PFSK-1 (cell line): ENCODE results near the gene PTPRN2.

Experiments used
- FOXP2 ChIP-seq: optimal IDR thresholded peaks from 2 replicates; pipeline ENCODE3; 2011; ENCODE audit warnings: borderline replicate concordance, control low read depth, inconsistent platforms; ENCODE audit not compliant: insufficient read depth; ENCODE audit errors: extremely low read length, extremely low read depth
- POLR2AphosphoS5 ChIP-seq: IDR thresholded peaks from 2 replicates; pipeline ENCODE4 v1.6.1; 2012; ENCODE audit warnings: low read depth, mild to moderate bottlenecking, control low read depth, low read length, moderate library complexity
- SIN3A ChIP-seq: IDR thresholded peaks from 2 replicates; pipeline ENCODE4 v1.6.1; 2012; ENCODE audit warnings: mild to moderate bottlenecking, low read length, moderate library complexity, borderline replicate concordance; ENCODE audit not compliant: insufficient read depth
- TAF1 ChIP-seq: IDR thresholded peaks from 2 replicates; pipeline ENCODE4 v1.6.1; 2012; ENCODE audit warnings: low read length, control low read depth, borderline replicate concordance; ENCODE audit not compliant: insufficient read depth
- TF ChIP-seq, protein P1 (sequence below), 2 experiments: IDR thresholded peaks; 2 replicates each; pipeline versions ENCODE4 v1.6.1 to v1.8.0; 2011 to 2012; ENCODE audit warnings: low read depth in 2 of 2, low read length in 2 of 2, control low read depth in 1 of 2, inconsistent platforms in 1 of 2, mild to moderate bottlenecking in 1 of 2, moderate library complexity in 1 of 2; ENCODE audit not compliant: insufficient read depth in 1 of 2

Gene PTPRN2

DNA sequence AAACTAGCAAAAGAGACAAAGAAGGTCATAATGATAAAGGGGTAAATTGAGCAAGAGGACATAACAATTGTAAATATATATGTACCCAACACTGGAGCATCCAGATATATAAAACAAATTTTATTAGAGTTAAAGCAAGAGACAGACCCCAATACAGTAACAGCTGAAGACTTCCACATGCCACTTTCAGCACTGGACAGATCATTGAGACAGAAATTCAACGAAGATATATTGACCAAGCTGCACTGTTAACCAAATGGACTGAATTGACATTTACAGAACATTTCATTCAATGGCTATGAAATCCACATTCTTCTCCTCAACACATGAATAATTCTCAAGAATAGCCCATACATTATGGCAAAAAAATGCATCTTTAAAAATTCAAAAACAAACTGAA, 378.2 kb downstream of the PTPRN2 start:
- TF ChIP-seq FOXP2: no peak
- TF ChIP-seq, protein P1, sequence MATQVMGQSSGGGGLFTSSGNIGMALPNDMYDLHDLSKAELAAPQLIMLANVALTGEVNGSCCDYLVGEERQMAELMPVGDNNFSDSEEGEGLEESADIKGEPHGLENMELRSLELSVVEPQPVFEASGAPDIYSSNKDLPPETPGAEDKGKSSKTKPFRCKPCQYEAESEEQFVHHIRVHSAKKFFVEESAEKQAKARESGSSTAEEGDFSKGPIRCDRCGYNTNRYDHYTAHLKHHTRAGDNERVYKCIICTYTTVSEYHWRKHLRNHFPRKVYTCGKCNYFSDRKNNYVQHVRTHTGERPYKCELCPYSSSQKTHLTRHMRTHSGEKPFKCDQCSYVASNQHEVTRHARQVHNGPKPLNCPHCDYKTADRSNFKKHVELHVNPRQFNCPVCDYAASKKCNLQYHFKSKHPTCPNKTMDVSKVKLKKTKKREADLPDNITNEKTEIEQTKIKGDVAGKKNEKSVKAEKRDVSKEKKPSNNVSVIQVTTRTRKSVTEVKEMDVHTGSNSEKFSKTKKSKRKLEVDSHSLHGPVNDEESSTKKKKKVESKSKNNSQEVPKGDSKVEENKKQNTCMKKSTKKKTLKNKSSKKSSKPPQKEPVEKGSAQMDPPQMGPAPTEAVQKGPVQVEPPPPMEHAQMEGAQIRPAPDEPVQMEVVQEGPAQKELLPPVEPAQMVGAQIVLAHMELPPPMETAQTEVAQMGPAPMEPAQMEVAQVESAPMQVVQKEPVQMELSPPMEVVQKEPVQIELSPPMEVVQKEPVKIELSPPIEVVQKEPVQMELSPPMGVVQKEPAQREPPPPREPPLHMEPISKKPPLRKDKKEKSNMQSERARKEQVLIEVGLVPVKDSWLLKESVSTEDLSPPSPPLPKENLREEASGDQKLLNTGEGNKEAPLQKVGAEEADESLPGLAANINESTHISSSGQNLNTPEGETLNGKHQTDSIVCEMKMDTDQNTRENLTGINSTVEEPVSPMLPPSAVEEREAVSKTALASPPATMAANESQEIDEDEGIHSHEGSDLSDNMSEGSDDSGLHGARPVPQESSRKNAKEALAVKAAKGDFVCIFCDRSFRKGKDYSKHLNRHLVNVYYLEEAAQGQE (IDR thresholded peaks at IDR 0.05; ENCODE audit: insufficient read depth in 1 of 2, low read depth in 2 of 2, low read length in 2 of 2): peak; percentile 60 to 86; a peak in 3 of 4 replicates

DNA sequence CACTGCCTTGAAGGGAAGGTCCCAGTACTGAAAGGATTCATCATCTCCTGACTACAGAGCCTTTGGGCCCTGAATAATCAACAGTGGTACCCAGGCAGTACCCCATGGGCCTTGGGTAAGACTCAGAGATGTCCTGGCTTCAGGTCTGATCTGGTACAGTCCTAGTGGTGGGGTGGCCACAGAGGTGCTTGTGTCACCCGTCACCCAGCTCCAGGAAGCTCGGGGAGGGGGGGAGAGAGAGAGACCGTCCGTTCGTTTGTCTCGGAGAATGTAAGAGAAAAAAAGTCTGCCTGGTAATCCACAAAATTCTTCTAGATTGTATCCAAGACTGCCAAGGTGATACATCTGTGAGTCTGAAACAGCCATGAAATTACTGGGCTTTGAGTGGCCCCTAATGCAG, 381.3 kb downstream of the PTPRN2 start:
- no peak for TF ChIP-seq POLR2AphosphoS5
- no peak for TF ChIP-seq TAF1
- TF ChIP-seq SIN3A: no peak
- TF ChIP-seq, protein P1 (IDR thresholded peaks at IDR 0.05; ENCODE audit: insufficient read depth in 1 of 2, low read depth in 2 of 2, low read length in 2 of 2): no peak
- no peak for TF ChIP-seq FOXP2

DNA sequence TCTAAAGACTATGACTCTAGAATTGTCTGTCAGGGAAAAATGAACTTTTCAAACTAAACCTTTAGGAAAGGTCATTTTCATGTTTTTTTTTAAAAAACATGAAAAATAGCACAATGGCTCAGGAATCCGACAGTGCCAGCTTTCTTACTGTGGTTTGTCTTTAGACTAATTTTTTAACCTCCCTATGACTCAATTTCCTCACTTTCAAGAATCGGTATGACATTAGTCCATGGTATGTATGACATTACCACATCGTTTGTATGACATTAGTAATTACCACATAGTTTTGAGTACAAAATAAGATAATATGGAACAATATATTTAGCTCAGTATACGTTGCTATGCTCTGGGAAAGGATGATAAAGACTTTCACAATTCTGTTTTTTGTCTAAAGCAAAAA, 383.2 kb downstream of the PTPRN2 start:
- TF ChIP-seq, protein P1 (IDR thresholded peaks at IDR 0.05; ENCODE audit: insufficient read depth in 1 of 2, low read depth in 2 of 2, low read length in 2 of 2): no peak
- TF ChIP-seq FOXP2: no peak
- TF ChIP-seq SIN3A: no peak
- TF ChIP-seq POLR2AphosphoS5: no peak
- no peak for TF ChIP-seq TAF1

DNA sequence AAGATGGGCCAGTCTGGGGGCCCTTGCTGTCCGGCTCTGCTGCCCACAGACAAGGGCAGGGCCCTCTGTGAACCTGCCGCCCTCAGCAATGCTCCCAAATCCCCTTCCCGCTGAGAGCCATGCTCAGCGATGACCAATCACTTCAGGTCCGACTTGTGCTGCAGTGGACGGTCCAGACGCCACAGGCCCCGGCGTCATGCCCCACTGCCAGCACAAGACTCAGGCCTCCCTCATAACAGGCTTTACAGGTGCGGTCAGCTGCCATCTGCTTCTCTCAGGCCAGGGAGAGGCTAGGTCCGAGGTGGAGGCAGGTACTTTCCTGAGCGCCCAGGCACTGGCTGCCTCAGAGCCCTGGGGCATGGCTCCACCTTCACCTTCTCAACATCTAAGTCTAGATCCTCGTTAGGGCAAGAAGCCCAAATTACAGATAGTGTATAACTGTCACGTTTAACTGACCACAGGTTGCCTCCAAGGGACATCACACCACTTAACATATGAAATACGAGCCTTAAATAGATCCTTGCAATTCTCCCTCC, 393.2 kb downstream of the PTPRN2 start:
- TF ChIP-seq POLR2AphosphoS5 (no peak), SIN3A (no peak), TAF1 (no peak), FOXP2 (no peak)
- TF ChIP-seq, protein P1 (IDR thresholded peaks at IDR 0.05; ENCODE audit: insufficient read depth in 1 of 2, low read depth in 2 of 2, low read length in 2 of 2): no peak

DNA sequence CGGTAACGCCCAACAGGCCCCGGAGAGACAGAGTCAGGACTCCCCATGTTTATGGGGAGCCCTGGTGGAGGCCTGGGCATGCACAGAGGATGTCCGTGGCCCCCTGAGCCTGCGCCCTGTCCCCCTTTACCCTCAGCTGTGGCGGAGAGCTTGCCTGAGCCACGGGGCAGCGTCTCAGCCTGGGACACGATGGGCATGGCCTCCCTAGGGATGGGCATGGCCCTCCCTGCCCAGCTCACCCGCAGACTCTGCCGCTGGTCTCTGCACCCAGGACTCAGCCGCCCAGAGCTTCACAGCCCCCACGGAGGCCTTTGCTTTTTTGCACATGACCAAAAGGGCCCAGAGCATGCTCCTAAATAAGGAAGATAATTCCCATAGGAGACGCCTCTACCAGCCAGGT, 394.2 kb downstream of the PTPRN2 start:
- no peak for TF ChIP-seq SIN3A
- TF ChIP-seq FOXP2: no peak
- TF ChIP-seq POLR2AphosphoS5: no peak
- no peak for TF ChIP-seq TAF1
- TF ChIP-seq, protein P1 (IDR thresholded peaks at IDR 0.05; ENCODE audit: insufficient read depth in 1 of 2, low read depth in 2 of 2, low read length in 2 of 2): no peak
